Rectal smooth muscle tissue (tissue), 1 donor: ENCODE measurements around the gene KIF1A.
A peak's percentile ranks its signal among the peaks of the same experiment; 100 is the strongest.

Experiments
- H3K27ac ChIP-seq: one replicate; pipeline ENCODE4 v1.7.0; 2013; ENCODE audit warnings: low read depth, low read length, inconsistent platforms
- H3K27me3 ChIP-seq: one replicate; pipeline ENCODE4 v1.7.0; 2013; ENCODE audit warnings: low read length; ENCODE audit not compliant: control insufficient read depth, insufficient read depth
- H3K36me3 ChIP-seq: one replicate; pipeline ENCODE4 v1.7.0; 2013; ENCODE audit warnings: low read length; ENCODE audit not compliant: control insufficient read depth, insufficient read depth
- H3K4me1 ChIP-seq: one replicate; pipeline ENCODE4 v1.7.0; 2013; ENCODE audit warnings: low read length; ENCODE audit not compliant: control insufficient read depth, insufficient read depth
- H3K4me3 ChIP-seq: one replicate; pipeline ENCODE4 v1.7.0; 2013; ENCODE audit warnings: low read length
- H3K9ac ChIP-seq: one replicate; pipeline ENCODE4 v1.7.0; 2013; ENCODE audit warnings: low read length

Gene KIF1A

GRCh38 chr2:240839152-240840143 is 19.4 kb upstream of the KIF1A start:
- Histone ChIP-seq H3K4me3 (no peak overlapping the region), H3K27ac (no peak overlapping the region)

GRCh38 chr2:240837621-240838020 is 17.6 kb upstream of the KIF1A start:
- Histone ChIP-seq H3K27ac (no peak overlapping the region), H3K9ac (no peak overlapping the region), H3K36me3 (no peaks in the 10 kb centered on the region), H3K27me3 (peaks cover 3% of the 10 kb centered on the region), H3K4me3 (no peak overlapping the region), H3K4me1 (peaks cover 3% of the 10 kb centered on the region)

More at GRCh38 chr2:240839152-240840143, 19.4 kb upstream of the KIF1A start:
- Histone ChIP-seq H3K27me3 (peaks cover 3% of the 10 kb centered on the region), H3K4me1 (peaks cover 3% of the 10 kb centered on the region), H3K36me3 (no peaks in the 10 kb centered on the region), H3K9ac (no peak overlapping the region)

GRCh38 chr2:240836781-240837467 is 16.9 kb upstream of the KIF1A start:
- peaks cover 4% of the 10 kb centered on the region for H3K4me1 ChIP-seq
- H3K9ac ChIP-seq: no peak overlapping the region
- H3K27me3 ChIP-seq: peaks cover 3% of the 10 kb centered on the region
- H3K27ac ChIP-seq: no peak overlapping the region
- no peaks in the 10 kb centered on the region for H3K36me3 ChIP-seq
- no peak overlapping the region for H3K4me3 ChIP-seq

- no peak overlapping the region for H3K4me3 ChIP-seq
- no peaks in the 10 kb centered on the region for H3K36me3 ChIP-seq
- H3K27me3 ChIP-seq: peaks cover under 1% of the 10 kb centered on the region
- H3K4me1 ChIP-seq: peaks cover 9% of the 10 kb centered on the region
- H3K9ac ChIP-seq: no peak overlapping the region
- H3K27ac ChIP-seq: no peak overlapping the region
Observed at GRCh38 chr2:240835528-240835927, 15.5 kb upstream of the KIF1A start.

GRCh38 chr2:240834377-240834975 is 14.5 kb upstream of the KIF1A start:
- peaks cover 9% of the 10 kb centered on the region for H3K4me1 ChIP-seq
- H3K4me3 ChIP-seq: no peak overlapping the region
- H3K27me3 ChIP-seq: no peaks in the 10 kb centered on the region
- no peak overlapping the region for H3K27ac ChIP-seq
- H3K9ac ChIP-seq: no peak overlapping the region
- no peaks in the 10 kb centered on the region for H3K36me3 ChIP-seq

- H3K27ac ChIP-seq: no peak overlapping the region
- H3K27me3 ChIP-seq: no peaks in the 10 kb centered on the region
- H3K36me3 ChIP-seq: no peaks in the 10 kb centered on the region
- H3K4me3 ChIP-seq: no peak overlapping the region
- H3K4me1 ChIP-seq: peaks cover 9% of the 10 kb centered on the region
- no peak overlapping the region for H3K9ac ChIP-seq
Observed at GRCh38 chr2:240833724-240834285, 13.8 kb upstream of the KIF1A start.

- H3K27me3 ChIP-seq: peaks cover 3% of the 10 kb centered on the region
- peaks cover 9% of the 10 kb centered on the region for H3K4me1 ChIP-seq
- no peak overlapping the region for H3K4me3 ChIP-seq
- H3K9ac ChIP-seq: no peak overlapping the region
- no peak overlapping the region for H3K27ac ChIP-seq
- no peaks in the 10 kb centered on the region for H3K36me3 ChIP-seq
Observed at GRCh38 chr2:240832921-240833494, 13.0 kb upstream of the KIF1A start.

GRCh38 chr2:240832205-240832727 is 12.2 kb upstream of the KIF1A start:
- H3K4me1 ChIP-seq: peaks cover 9% of the 10 kb centered on the region
- H3K36me3 ChIP-seq: no peaks in the 10 kb centered on the region
- H3K9ac ChIP-seq: no peak overlapping the region
- H3K27me3 ChIP-seq: peaks cover 3% of the 10 kb centered on the region
- peak overlapping the region; percentile 60 for H3K4me3 ChIP-seq
- no peak overlapping the region for H3K27ac ChIP-seq

GRCh38 chr2:240831594-240832204 is 11.7 kb upstream of the KIF1A start:
- no peaks in the 10 kb centered on the region for H3K36me3 ChIP-seq
- H3K27me3 ChIP-seq: peaks cover 6% of the 10 kb centered on the region
- peak overlapping the region; percentile 60 for H3K4me3 ChIP-seq
- H3K27ac ChIP-seq: no peak overlapping the region
- peaks cover 6% of the 10 kb centered on the region for H3K4me1 ChIP-seq
- H3K9ac ChIP-seq: no peak overlapping the region

GRCh38 chr2:240825476-240825875 is 5.5 kb upstream of the KIF1A start:
- Histone ChIP-seq H3K27me3 (peaks cover 22% of the 10 kb centered on the region), H3K4me3 (no peak overlapping the region), H3K4me1 (no peaks in the 10 kb centered on the region), H3K36me3 (no peaks in the 10 kb centered on the region), H3K27ac (no peak overlapping the region), H3K9ac (no peak overlapping the region)

GRCh38 chr2:240823449-240824336 is 3.7 kb upstream of the KIF1A start:
- no peak overlapping the region for H3K27ac ChIP-seq
- no peaks in the 10 kb centered on the region for H3K36me3 ChIP-seq
- H3K4me1 ChIP-seq: no peaks in the 10 kb centered on the region
- peaks cover 24% of the 10 kb centered on the region for H3K27me3 ChIP-seq
- no peak overlapping the region for H3K4me3 ChIP-seq
- H3K9ac ChIP-seq: no peak overlapping the region
